ENCODE measurements around the gene TUB. TPM values are rescaled to one million over a fixed set of nuclear protein-coding genes. Genes with fewer than 3 reads are reported as not detected.

The TUB gene
- total and polyA plus RNA-seq, 2 of the 13 experiments (the other 11 are each of a cell fraction or from before 2014, with no cell fraction given), result 4.3 to 5.6 TPM

DNA sequence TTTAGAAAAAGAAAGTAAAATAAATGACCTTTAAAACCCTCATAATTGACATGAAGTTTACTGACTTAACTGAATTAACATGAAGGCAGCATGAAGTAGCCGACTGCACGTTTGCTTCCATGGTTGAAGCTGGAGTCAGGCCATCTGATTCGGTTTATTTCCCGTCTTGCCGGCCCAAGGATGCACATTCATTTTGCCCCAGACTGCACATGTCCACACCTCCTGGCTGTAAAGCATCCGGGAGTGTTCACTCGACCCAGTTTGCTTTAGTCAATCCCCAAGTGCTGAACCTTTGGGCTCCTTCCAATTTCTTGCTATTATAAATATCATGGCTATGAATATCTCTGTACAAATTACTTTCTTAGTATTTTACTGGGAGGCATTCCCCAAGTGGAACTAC lies 17.7 kb upstream of the TUB start:
- Histone ChIP-seq H4K20me1 (ENCODE audit: insufficient read depth, low read length) (no peaks in the 10 kb centered on the region), H3K9ac (ENCODE audit: insufficient read depth, low read depth, low read length) (no peak overlapping the region), H3K79me2 (ENCODE audit: insufficient read depth, low read length) (no peaks in the 10 kb centered on the region), H3K4me1 (ENCODE audit: insufficient read depth, low read length) (peaks cover 1% of the 10 kb centered on the region), H3K9me3 (ENCODE audit: low read length) (no peaks in the 10 kb centered on the region), H3K4me2 (ENCODE audit: low read depth, low read length) (no peak overlapping the region), H3K36me3 (replicated peaks in 1 of 2; ENCODE audit: control insufficient read depth in 1 of 2, insufficient read depth in 2 of 2, low read length in 2 of 2) (no peaks in the 10 kb centered on the region), H2AFZ (ENCODE audit: low read length) (no peak overlapping the region), H3K27me3 (ENCODE audit: control insufficient read depth in 1 of 2, insufficient read depth in 2 of 2, low read length in 2 of 2) (peaks cover 4 to 61% of the 10 kb centered on the region in 2 experiments; a peak in 4 of 5 replicates), H3K27ac (ENCODE audit: extremely low read length, insufficient read depth, low read length) (no peak overlapping the region), H3K4me3 (replicated peaks in 1 of 3; ENCODE audit: insufficient read depth in 1 of 3, low read depth in 2 of 3, low read length in 3 of 3) (no peak overlapping the region)
- FAIRE-seq (no peak), ATAC-seq (no peak), DNase-seq (ENCODE audit: low spot score) (no peak)
- WGBS (ENCODE audit: low lambda C conversion rate), result 44% methylated on average over 7 of the region's 7 CpGs
- BruUV-seq (replicated peaks), result no TSS peak
- CTCF ChIA-PET (ENCODE audit: low intra/inter-chr PET ratio, low total read pairs), result no interaction called here
- in situ Hi-C loops (cut with HindIII; ENCODE audit: extremely low pct_ligation_motif_present, low pct_unique_long_range_greater_than_20kb), result no loop called here
- POLR2A ChIA-PET, result no interaction called here
- intact Hi-C loops (cut with micrococcal nuclease; ENCODE audit: unreplicated experiment), result no loop called here
- TF ChIP-seq THAP11 (CRISPR knock-in tag; IDR thresholded peaks at IDR 0.05), result no peak
- TF ChIP-seq ELF1 (CRISPR knock-in tag; IDR thresholded peaks at IDR 0.05), result no peak
- TF ChIP-seq, protein P1, sequence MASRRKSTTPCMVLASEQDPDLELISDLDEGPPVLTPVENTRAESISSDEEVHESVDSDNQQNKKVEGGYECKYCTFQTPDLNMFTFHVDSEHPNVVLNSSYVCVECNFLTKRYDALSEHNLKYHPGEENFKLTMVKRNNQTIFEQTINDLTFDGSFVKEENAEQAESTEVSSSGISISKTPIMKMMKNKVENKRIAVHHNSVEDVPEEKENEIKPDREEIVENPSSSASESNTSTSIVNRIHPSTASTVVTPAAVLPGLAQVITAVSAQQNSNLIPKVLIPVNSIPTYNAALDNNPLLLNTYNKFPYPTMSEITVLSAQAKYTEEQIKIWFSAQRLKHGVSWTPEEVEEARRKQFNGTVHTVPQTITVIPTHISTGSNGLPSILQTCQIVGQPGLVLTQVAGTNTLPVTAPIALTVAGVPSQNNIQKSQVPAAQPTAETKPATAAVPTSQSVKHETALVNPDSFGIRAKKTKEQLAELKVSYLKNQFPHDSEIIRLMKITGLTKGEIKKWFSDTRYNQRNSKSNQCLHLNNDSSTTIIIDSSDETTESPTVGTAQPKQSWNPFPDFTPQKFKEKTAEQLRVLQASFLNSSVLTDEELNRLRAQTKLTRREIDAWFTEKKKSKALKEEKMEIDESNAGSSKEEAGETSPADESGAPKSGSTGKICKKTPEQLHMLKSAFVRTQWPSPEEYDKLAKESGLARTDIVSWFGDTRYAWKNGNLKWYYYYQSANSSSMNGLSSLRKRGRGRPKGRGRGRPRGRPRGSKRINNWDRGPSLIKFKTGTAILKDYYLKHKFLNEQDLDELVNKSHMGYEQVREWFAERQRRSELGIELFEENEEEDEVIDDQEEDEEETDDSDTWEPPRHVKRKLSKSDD (CRISPR knock-in tag; IDR thresholded peaks at IDR 0.05; ENCODE audit: low read depth), result no peak
- TF ChIP-seq ZNF746 (CRISPR knock-in tag; IDR thresholded peaks at IDR 0.05), result no peak

DNA sequence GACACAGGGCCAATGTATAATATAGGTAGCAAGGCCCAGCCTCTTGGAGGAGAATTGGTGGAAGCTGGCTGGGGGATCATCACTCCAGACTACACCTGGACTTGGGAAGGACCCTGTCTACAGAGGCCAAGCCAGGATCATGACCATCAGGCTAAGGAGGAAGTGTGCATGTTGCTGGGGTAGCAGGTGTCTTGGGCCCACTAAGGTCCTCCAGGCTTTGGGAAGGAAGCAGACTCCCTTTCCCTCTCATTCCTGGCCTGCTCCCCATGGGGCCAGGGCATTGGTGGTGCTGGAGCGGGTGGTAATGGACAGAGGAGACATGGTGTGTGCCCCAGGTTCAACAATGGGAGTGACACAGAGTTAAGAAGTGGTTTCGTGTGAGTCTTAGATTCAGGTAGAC lies 16.0 kb upstream of the TUB start:
- no TSS peak for BruUV-seq (replicated peaks)
- Histone ChIP-seq H3K4me1 (ENCODE audit: insufficient read depth, low read length) (peaks cover 14% of the 10 kb centered on the region), H3K4me3 (replicated peaks in 1 of 3; ENCODE audit: insufficient read depth in 1 of 3, low read depth in 2 of 3, low read length in 3 of 3) (no peak overlapping the region), H3K4me2 (ENCODE audit: low read depth, low read length) (no peak overlapping the region), H3K36me3 (replicated peaks in 1 of 2; ENCODE audit: control insufficient read depth in 1 of 2, insufficient read depth in 2 of 2, low read length in 2 of 2) (no peaks in the 10 kb centered on the region), H3K9ac (ENCODE audit: insufficient read depth, low read depth, low read length) (no peak overlapping the region), H3K9me3 (ENCODE audit: low read length) (no peaks in the 10 kb centered on the region), H4K20me1 (ENCODE audit: insufficient read depth, low read length) (no peaks in the 10 kb centered on the region), H3K27me3 (ENCODE audit: control insufficient read depth in 1 of 2, insufficient read depth in 2 of 2, low read length in 2 of 2) (peaks cover 2 to 64% of the 10 kb centered on the region in 2 experiments), H2AFZ (ENCODE audit: low read length) (no peak overlapping the region), H3K79me2 (ENCODE audit: insufficient read depth, low read length) (no peaks in the 10 kb centered on the region), H3K27ac (ENCODE audit: extremely low read length, insufficient read depth, low read length) (no peak overlapping the region)
- in situ Hi-C loops (cut with HindIII; ENCODE audit: extremely low pct_ligation_motif_present, low pct_unique_long_range_greater_than_20kb) (no loop called here), intact Hi-C loops (cut with micrococcal nuclease; ENCODE audit: unreplicated experiment) (no loop called here)
- DNase-seq (ENCODE audit: low spot score), result no peak
- FAIRE-seq, result no peak
- no peak for ATAC-seq
- ChIA-PET POLR2A (no interaction called here), CTCF (ENCODE audit: low intra/inter-chr PET ratio, low total read pairs) (no interaction called here)
- 33% methylated on average over 1 of the region's 2 CpGs for WGBS (ENCODE audit: low lambda C conversion rate)
- no peak for TF ChIP-seq TOE1 (CRISPR knock-in tag; IDR thresholded peaks at IDR 0.05)
- TF ChIP-seq BORCS8-MEF2B (CRISPR knock-in tag; IDR thresholded peaks at IDR 0.05), result no peak
- TF ChIP-seq ZNF776 (CRISPR knock-in tag; IDR thresholded peaks at IDR 0.05), result no peak
- TF ChIP-seq, protein P2, sequence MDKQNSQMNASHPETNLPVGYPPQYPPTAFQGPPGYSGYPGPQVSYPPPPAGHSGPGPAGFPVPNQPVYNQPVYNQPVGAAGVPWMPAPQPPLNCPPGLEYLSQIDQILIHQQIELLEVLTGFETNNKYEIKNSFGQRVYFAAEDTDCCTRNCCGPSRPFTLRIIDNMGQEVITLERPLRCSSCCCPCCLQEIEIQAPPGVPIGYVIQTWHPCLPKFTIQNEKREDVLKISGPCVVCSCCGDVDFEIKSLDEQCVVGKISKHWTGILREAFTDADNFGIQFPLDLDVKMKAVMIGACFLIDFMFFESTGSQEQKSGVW (CRISPR knock-in tag; IDR thresholded peaks at IDR 0.05; ENCODE audit: borderline replicate concordance), result no peak
- TF ChIP-seq SRSF4 (IDR thresholded peaks at IDR 0.05; ENCODE audit: low read depth, low read length, poor library complexity, severe bottlenecking), result no peak
- no peak for TF ChIP-seq RARA (CRISPR knock-in tag; IDR thresholded peaks at IDR 0.05)
- no peak for TF ChIP-seq CREM (IDR thresholded peaks at IDR 0.05)
- TF ChIP-seq CREM (CRISPR knock-in tag; IDR thresholded peaks at IDR 0.05), result no peak
- TF ChIP-seq MBD4 (IDR thresholded peaks at IDR 0.05; ENCODE audit: borderline replicate concordance, low read length), result no peak
- TF ChIP-seq, protein P3, sequence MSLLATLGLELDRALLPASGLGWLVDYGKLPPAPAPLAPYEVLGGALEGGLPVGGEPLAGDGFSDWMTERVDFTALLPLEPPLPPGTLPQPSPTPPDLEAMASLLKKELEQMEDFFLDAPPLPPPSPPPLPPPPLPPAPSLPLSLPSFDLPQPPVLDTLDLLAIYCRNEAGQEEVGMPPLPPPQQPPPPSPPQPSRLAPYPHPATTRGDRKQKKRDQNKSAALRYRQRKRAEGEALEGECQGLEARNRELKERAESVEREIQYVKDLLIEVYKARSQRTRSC (CRISPR knock-in tag; IDR thresholded peaks at IDR 0.05; ENCODE audit: low read depth), result no peak
- no peak for TF ChIP-seq IRX3 (CRISPR knock-in tag; IDR thresholded peaks at IDR 0.05; ENCODE audit: borderline replicate concordance, low read depth)

Data from HepG2 (cell line).